ENCODE data around the gene MTR.

Gene MTR

DNA sequence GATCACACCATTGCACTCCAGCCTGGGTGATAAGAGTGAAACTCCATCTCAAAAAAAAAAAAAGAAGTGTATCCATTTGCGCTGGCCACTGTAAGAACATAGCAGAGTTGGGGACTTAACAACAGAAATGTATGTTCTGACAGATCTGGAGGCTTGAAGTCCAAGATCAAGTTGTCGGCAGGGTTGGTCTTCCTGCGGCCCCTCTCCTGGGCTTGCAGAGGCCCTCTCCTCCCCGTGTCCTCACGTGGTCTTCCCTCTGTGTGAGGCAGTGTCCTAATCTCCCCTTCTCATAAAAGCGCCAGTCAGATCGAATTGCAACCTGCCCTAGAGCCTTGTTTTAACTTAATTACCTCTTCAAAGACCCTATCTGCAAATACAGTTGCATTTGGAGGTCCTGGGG is 156.6 kb downstream of the MTR start:
- no peak for DNase-seq

DNA sequence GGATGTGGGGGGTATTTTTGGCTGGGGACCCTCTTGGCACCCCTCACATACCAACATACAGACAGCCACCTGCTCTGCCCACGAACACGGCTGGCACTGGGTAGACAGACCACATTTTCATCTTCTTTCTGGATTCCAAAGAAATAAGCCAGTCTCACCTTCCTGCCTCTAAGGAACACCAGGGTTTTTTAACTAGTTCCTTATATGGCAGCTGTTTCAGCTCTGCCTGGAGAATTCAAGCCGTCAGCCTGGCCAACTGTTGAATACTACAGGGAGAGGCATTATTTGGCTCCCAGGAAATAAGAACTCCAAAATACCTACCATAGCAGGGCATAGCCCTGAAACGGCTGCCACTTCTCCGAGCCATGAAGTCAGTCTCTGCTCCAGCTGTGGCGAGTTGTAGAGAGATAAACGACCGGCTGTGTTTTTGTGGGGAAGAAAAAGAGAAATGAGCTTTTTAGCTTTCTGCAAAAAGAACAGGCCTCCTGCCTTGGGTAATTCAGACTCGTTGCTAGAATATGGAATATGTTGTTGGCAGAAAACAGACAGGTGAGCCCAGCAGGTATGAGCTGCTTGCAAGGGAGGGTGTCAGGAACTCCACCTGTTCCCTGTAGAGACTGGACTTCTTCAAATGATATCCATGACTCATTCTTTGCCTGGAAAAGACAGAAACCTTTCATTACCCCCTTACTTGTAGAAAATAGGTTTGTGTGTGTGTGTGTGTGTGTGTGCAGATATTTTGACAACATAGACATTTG is 157.3 kb downstream of the MTR start:
- DNase-seq, result no peak

DNA sequence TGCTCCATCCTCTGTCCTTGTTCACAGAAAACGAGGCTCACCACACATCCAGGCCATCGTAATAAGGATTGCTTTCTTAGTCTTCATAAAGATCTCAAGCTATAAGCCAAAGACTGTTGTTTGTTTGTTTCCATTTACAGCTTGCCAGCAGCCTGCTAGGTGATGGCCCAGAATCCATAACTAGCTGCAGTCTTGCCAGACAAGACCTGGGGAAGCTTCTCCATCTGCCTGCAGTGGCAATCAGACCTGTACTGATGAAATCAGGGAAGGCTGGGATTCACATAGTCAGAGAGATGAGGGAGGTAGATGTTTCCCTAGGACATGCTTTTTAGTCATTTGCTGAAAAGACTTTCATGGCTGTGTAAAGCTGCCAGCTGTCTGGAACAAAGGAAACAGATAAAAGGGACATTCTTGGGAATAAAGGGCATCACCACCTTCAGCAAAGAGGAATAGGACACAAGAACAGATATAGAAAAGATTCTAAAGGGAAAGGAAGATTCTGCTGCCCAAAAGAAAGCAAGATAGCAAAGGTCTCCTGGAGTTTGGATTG is 158.1 kb downstream of the MTR start:
- DNase-seq, result no peak

Measured in hypothalamus (tissue), 51 donors.